ENCODE measurements around the gene SKOR1.

SKOR1 gene

GRCh38 chr15:67853454-67853853 lies 28.1 kb downstream of the SKOR1 start:
- DNase-seq (ENCODE audit: low read depth in 2 of 2), result no peak

GRCh38 chr15:67854358-67854757 lies 29.0 kb downstream of the SKOR1 start:
- DNase-seq (ENCODE audit: low read depth in 2 of 2), result no peak

- no peak for DNase-seq (ENCODE audit: low read depth in 2 of 2)
Measured at GRCh38 chr15:67855842-67856241, 30.5 kb downstream of the SKOR1 start.

GRCh38 chr15:67857220-67857619 lies 31.9 kb downstream of the SKOR1 start:
- no peak for DNase-seq (ENCODE audit: low read depth in 2 of 2)

GRCh38 chr15:67859331-67859946 lies 34.1 kb downstream of the SKOR1 start:
- DNase-seq (ENCODE audit: low read depth in 2 of 2), result no peak

GRCh38 chr15:67861983-67862382 lies 36.7 kb downstream of the SKOR1 start:
- DNase-seq (ENCODE audit: low read depth in 2 of 2), result no peak

- DNase-seq (ENCODE audit: low read depth in 2 of 2), result no peak
Measured at GRCh38 chr15:67862750-67863441, 37.6 kb downstream of the SKOR1 start.

- peak; percentile 60 to 65 for DNase-seq (ENCODE audit: low read depth in 2 of 2)
Measured at GRCh38 chr15:67863442-67863987, 38.2 kb downstream of the SKOR1 start.

- DNase-seq (ENCODE audit: low read depth in 2 of 2), result no peak
Measured at GRCh38 chr15:67865331-67865730, 40.0 kb downstream of the SKOR1 start.

GRCh38 chr15:67865766-67866165 lies 40.5 kb downstream of the SKOR1 start:
- DNase-seq (ENCODE audit: low read depth in 2 of 2), result no peak

- no peak for DNase-seq (ENCODE audit: low read depth in 2 of 2)
Measured at GRCh38 chr15:67869701-67870100, 44.4 kb downstream of the SKOR1 start.

- DNase-seq (ENCODE audit: low read depth in 2 of 2), result no peak
Measured at GRCh38 chr15:67870868-67871408, 45.6 kb downstream of the SKOR1 start.

- DNase-seq (ENCODE audit: low read depth in 2 of 2), result no peak
Measured at GRCh38 chr15:67873777-67874176, 48.5 kb downstream of the SKOR1 start.

GRCh38 chr15:67878712-67879206 lies 53.5 kb downstream of the SKOR1 start:
- DNase-seq (ENCODE audit: low read depth in 2 of 2), result no peak

- no peak for DNase-seq (ENCODE audit: low read depth in 2 of 2)
Measured at GRCh38 chr15:67879440-67880129, 54.3 kb downstream of the SKOR1 start.

GRCh38 chr15:67880651-67881182 lies 55.4 kb downstream of the SKOR1 start:
- DNase-seq (ENCODE audit: low read depth in 2 of 2), result no peak

GRCh38 chr15:67882487-67883233 lies 57.4 kb downstream of the SKOR1 start:
- no peak for DNase-seq (ENCODE audit: low read depth in 2 of 2)

- DNase-seq (ENCODE audit: low read depth in 2 of 2), result no peak
Measured at GRCh38 chr15:67883234-67883773, 58.0 kb downstream of the SKOR1 start.

GRCh38 chr15:67884009-67884408 lies 58.7 kb downstream of the SKOR1 start:
- no peak for DNase-seq (ENCODE audit: low read depth in 2 of 2)
